GM12875 (cell line): Measurements from ENCODE around the gene PLCB2.

ENCODE experiments used
- H3K4me3 ChIP-seq: one replicate; pipeline ENCODE4 v1.5.1; 2011; ENCODE audit warnings: low read depth, low read length, control low read depth
- CTCF ChIP-seq: IDR thresholded peaks from 2 replicates; pipeline ENCODE4 v1.5.1; 2011; ENCODE audit warnings: low read depth, mild to moderate bottlenecking, control low read depth, inconsistent platforms, low read length, moderate library complexity, borderline replicate concordance; ENCODE audit not compliant: insufficient read depth

PLCB2 gene

GRCh38 chr15:40239693-40240618 is 67.8 kb downstream of the PLCB2 start:
- H3K4me3 ChIP-seq, result no peak overlapping the region
- TF ChIP-seq CTCF, result no peak

- no peak for TF ChIP-seq CTCF
- H3K4me3 ChIP-seq, result no peak overlapping the region
These were observed 68.4 kb downstream of the PLCB2 start for GRCh38 chr15:40239404-40239692.

- no peak for TF ChIP-seq CTCF
- no peak within 1 kb of the TSS for H3K4me3 ChIP-seq
These were observed 69.0 kb downstream of the PLCB2 start, which contains the start of gene PAK6 for GRCh38 chr15:40238532-40239403. TSS of gene PAK6 (plus strand) at chr15:40239063. CDS start at chr15:40264786, 25,723 bp downstream.
